ENCODE results near the gene C2orf68.
"Not testable (repeated sequence)": the region's sequence is repeated elsewhere in the genome, so short reads cannot be mapped to it uniquely, and the experiment has no call there.

Gene C2orf68

DNA sequence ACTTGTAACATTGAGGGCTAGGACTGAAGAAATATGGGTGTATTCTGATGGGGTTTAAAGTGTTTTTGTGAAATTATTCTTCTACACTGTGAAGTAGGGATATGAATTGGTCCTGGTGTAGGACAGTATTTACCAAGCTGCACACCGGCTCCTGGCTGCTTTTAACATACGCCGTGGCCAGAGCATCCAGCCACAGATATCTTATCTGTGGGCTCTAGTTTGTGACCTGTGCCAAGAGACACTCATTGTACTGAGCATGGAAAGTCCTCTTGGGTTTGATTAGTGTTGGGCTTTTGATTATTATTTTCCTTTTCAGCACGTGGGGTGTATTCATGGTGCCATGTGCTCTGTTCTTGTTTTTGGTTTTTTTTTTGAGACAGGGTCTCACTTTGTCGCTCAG, 12.1 kb upstream of the C2orf68 start:
- DNase-seq, result no peak

DNA sequence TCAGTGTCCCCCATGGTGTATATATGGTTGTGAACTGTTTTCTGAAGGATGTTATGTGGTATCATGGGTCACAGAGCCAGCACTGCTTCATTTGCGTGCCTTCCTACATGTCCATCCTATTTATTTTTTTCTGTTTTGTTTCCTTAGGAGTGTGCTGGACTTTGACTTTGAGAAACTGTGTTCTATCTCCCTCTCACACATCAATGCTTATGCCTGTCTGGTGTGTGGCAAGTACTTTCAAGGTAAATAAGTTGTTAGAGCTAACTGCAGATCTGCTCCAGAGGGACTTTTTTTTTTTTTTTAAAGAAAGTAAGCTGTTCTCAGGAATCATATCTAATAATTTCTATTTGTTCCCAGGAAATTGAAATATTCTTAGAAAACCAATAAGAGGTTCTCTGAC, 9.5 kb upstream of the C2orf68 start:
- DNase-seq, result no peak

DNA sequence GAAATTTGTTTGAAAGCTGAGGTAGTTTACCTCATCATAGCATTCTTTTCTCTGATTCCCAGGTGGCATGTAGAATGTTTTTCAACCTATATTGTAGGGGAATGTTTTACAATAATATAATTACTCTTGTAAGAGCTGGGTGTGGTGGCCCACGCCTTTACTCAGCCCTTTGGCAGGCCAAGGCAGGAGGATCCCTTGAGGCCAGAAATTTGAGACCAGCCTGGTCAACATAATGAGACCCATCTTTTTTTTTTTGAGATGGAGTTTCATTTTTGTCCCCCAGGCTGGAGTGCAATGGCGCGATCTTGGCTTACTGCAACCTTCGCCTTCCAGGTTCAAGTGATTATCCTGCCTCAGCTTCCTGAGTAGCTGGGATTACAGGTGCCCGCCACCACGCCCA, 7.8 kb upstream of the C2orf68 start:
- no peak for DNase-seq

- DNase-seq, result not testable (repeated sequence)
Observed at GRCh38 chr2:85617723-85618122, 5.9 kb upstream of the C2orf68 start.

DNA sequence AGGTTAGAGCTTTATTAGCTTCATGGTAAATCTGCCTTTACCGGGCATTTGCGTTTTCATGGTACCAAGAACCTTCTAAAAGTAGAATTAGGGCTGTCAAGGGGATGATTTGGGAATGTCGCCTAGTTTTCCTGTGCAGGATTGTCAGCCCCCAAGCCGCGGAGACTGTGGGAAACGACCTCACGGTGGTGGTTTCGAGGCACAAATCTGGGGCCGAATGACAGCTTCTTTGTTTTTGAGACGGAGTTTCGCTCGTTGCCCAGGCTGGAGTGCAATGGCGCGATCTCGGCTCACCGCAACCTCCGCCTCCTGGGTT, 3.5 kb upstream of the C2orf68 start:
- no peak for DNase-seq

- not testable (repeated sequence) for DNase-seq
Observed at GRCh38 chr2:85614757-85615156, 2.9 kb upstream of the C2orf68 start.

GRCh38 chr2:85613717-85614515, 2.0 kb upstream of the C2orf68 start:
- DNase-seq, result no peak

DNA sequence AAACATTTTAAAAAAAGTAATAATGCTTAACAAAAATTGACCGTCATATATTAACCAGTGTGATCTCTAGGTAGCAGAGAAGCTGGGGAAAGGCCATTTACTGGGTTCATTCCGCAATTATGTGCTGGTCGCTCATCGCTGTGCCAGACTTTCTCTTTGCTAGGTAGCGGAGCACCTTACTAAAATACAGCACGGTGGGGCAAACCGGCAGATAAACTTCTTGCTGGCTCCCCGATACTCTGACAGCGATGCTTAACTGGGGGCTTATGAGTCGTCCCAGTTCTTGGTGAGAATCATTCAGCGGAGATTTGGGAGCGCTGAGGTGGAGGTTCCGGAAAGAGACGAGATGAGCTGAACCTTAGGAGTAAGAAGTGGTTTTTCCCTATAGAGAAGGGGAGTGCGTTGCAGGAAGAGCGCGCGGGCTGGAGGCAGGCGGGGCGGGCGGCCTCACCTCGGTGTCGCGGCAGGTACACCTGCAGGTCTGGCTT, 605 bp downstream of the C2orf68 start:
- DNase-seq, result no peak

DNA sequence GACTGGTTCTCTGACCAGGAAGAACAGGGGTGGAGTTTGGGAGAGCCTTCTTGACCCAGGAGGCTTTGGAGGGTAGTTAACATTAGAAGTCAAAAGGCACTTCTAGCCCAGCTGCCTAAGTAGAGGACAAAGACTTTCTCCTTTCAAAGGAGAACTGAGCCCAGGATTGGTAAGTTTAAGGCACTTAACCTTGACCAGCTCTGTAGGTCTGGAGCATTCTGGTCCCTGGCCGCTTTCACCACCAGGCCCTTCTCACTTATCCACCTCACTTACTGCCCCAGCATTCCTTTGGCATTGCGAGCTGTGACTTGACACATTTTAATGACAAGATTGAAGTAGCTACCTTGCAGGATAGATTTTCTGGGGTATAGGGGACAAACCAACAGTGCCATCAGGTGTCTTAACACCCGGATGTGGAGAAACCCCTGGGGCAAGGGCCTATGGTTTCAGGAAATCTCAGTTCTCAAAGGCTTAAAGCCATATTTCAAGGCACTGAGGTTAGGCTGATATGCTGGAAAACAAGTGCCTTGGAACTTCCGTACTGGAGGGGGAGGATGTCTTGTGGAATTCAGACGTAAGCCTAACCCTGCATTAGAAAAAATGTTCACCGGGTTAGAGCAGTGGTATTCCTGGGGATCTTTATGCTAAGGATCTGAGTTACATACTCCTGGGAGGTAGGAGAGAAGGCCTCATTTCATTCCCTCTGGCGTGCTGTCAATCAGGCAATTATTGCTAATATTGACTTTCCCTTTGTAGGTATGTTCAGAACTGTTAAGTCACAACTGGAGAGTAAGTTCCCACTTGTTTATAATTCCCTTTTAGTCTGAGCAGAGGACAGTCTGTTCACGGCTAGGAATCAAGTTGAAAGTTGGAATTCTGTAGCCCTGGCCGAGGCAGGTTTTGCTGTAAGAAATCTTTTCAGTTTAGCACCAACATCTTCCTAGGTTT, 4.3 kb downstream of the C2orf68 start:
- DNase-seq, result no peak

DNA sequence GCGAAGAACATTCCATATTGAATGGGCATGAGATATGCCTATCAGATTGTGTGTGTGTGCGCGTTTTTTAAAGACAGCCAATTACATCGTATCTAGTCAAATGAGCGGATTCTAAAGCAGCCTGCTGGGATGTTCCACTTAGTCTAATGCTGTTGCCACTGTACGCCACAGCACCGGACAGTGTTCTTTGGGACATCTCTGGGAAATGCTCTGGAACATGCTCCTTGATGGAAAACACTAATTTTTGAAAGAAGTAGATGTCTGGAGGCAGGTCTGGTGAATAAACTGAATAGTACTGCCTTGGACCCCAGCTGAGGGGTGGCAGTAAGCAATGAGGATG, 5.8 kb downstream of the C2orf68 start:
- no peak for DNase-seq

DNA sequence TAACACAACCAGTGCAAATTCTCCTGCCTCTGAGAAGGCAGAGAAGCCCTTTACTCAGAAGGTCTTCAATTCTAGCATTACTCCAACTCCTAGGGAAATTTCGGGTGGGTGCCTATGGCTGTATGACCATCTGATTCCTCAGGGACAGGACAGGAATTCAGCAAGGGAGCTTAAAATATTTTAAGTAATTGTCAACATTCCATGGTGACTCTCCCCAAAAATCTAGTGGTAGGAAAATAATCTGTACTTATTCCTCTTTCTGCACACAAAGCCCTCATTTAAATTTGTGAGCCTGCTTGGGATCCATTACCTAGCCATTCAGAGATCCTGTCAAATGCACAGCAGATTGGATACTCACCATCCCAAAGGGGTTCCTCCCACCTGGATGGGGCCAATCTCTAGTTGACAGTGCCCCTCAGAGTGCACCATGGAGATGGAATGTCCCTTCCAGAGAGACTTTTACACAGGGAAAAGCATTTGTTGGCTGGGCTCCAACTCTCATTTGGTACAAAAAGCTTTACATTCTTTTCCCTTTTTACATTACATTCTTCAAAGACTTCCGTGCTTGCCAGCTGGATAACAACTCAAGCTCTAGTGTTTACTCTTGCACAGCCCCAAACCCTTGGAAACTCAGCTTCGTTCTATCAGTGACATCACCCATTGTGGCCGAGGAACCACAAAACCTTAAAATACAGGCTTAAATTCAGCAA, 6.3 kb downstream of the C2orf68 start:
- peak; percentile 91 for DNase-seq

GRCh38 chr2:85604568-85605339, 7.1 kb downstream of the C2orf68 start:
- DNase-seq, result no peak

DNA sequence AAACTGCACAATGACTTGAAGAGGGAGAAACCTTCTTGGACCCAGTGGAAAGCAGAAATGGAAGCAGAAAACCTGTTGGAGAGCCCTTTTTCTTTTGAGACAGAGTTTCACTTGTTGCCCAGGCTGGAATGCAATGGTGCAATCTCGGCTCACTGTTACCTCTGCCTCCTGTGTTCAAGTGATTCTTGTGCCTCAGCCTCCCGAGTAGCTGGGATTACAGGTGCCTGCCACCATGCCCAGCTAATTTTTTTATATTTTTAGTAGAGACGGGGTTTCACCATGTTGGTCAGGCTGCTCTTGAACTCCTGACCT, 7.8 kb downstream of the C2orf68 start:
- DNase-seq, result not testable (repeated sequence)

- peak; percentile 90 for DNase-seq
Observed at GRCh38 chr2:85602476-85603234, 9.2 kb downstream of the C2orf68 start, which contains the start of gene TMEM150A. Gene TMEM150A (minus strand): TSS chr2:85602698. CDS start chr2:85601948, 750 bp downstream.

DNA sequence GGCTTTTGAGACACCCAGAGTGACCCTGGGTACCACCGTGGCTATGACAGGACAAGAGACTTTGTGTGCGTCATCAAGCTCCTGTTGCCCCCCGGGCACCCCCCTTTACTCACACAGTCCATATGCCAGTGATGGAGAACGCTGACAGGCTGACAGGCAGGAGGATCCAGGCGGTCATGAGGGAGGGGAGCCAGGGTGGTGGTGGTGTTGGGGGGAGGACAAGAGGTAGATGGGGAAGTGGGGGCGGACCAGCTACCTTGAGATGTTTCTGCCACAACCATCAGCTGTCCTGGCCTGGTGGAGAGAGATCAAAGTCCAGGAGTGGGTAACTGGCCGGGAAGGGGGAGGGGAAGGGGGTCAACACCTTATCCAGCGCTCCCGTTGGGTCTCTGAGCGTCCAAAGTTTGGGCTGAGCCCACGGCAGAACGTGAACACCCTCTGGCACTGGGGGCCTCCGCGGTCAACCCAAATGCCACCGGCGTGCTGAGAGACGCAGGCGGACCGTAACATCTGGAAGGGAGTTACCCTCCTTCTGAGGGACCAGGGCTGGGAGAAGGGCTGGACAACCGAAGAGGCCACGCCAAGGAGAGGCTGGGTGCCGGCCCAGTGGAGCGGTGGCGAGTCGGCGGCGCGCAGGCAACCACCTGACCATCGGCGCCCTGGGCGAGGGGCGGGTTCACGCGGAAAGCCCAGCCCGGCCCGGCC, 9.9 kb downstream of the C2orf68 start:
- peak; percentile 19 for DNase-seq

GRCh38 chr2:85600951-85601770, 10.7 kb downstream of the C2orf68 start:
- DNase-seq, result no peak

DNA sequence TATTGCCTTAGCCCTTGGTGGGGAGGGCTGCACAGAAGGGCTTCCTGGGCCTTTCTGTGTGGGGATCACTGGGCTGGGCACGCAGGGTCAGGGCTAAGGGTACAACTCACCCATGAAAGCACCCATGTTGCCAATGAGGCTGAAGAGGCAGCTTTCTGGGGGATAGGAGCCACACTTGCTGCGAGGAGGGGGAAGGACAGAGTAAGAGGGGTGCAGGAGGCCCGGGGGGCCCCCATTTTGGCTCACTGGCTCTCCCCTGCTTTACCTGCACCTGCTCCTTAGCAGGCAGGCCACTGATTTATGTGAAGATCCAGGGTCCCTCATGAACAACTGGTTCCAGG, 11.7 kb downstream of the C2orf68 start:
- no peak for DNase-seq

DNA sequence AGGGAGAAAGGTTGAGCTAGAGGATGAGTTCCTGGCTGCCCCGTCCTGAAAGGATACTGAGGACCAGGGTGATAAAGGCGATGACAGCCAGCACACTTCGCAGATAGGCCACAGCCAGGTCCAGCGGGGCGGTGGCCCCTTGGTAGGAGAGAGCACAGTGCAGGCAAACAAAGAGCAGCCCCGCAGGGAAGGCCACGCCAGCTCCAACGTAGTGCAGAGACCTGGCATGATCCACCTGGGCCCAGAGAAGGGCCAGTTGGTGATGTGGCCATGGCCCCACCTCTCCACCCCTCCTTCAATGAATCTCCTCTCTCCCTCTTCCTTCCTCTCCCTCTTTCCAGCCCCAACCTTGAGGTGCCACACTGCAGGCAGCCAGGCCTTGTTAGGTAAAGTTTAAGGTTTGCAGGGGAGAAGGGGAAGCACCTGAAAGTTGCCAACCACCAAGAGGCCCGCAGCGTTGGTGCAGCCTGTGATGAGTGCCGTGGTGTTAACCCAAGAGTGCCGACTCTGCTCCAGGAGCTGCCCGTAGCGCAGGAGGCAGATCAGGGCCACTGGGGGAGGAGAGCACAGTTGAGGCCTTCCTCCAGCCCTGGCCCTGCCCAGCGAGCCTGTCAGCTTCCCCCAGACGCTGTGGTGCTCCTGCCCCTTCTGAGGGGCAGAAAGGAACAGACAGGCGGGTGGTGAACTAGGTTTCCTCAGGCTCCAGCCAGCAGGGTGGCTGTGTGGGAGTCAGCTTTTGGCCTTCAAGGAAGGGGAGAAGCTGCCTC, 12.2 kb downstream of the C2orf68 start:
- DNase-seq, result no peak

DNA sequence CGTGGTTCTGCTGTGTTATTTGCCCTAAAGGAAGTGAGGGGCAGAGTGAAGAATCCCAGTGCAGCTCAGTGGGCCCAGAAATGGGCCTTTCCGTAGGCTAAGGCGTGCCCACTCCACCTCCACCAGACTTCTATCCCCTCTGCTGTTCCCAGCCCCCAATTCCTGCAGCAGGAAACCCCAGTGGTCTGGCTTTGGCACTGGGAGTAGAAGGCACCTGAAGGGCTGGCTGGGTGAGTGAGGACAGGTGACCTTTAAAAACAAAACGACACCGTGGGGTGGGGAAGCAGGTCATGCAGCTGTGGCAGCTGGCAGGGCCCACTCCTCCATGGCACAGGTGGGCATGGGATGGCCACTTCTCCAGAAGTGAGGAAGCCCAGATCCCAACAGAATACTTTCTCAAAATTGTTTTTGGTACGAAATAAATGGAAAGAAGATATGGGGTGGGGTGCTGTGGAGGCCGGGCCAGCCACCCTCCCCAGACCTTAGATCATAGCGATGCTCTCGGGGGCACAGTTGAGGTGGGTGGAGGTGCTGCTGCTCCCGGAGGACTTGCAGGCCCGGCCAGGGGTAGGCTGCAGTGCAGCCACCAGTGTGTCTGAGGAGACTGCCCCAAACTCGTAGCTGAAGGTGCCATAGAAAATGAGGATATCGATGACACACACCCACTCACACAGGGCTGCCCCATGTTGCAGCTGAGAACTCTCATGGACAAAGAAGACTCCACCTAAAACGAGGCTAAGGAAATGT, 13.1 kb downstream of the C2orf68 start:
- no peak for DNase-seq
